ENCODE results near the gene MBLAC2. TPM values are rescaled to one million over a fixed set of nuclear protein-coding genes. Genes with fewer than 3 reads are reported as not detected.

The MBLAC2 gene
- total and polyA plus RNA-seq, 2 experiments from 2014 or later: 4.3 to 8.1 TPM

GRCh38 chr5:90506221-90506620 is 31.6 kb upstream of the MBLAC2 start (continued):
- no peak for TF ChIP-seq ZNF462 (CRISPR knock-in tag; IDR thresholded peaks at IDR 0.05)

GRCh38 chr5:90504743-90505142 is 30.2 kb upstream of the MBLAC2 start:
- H3K9me2 ChIP-seq (ENCODE audit: insufficient read depth): no peaks in the 10 kb centered on the region
- DNase-seq (ENCODE audit: low spot score) (no peak), ATAC-seq (no peak)
- Mint-ChIP-seq H3K4me1 (no peaks in the 10 kb centered on the region; the same call in 2 of the 3 replicates), H3K27ac (no peak overlapping the region), H3K4me3 (no peak overlapping the region), H3K9me3 (no peaks in the 10 kb centered on the region), H3K36me3 (ENCODE audit: low read depth) (peaks cover 61% of the 10 kb centered on the region), H3K27me3 (ENCODE audit: insufficient read depth, low read depth, poor library complexity) (no peaks in the 10 kb centered on the region)
- H3K79me2 ChIP-seq (replicated peaks; ENCODE audit: insufficient read depth): no peaks in the 10 kb centered on the region
- H3K27me3 ChIP-seq (ENCODE audit: insufficient read depth): no peaks in the 10 kb centered on the region
- peaks cover 58% of the 10 kb centered on the region for H3K36me3 ChIP-seq (ENCODE audit: insufficient read depth)
- H2AFZ ChIP-seq: no peak overlapping the region
- H3K27ac ChIP-seq (ENCODE audit: low read depth): no peak overlapping the region
- H3F3A ChIP-seq (replicated peaks; ENCODE audit: low read depth): no peaks in the 10 kb centered on the region
- H3K4me3 ChIP-seq: no peak overlapping the region
- no peak overlapping the region for H3K4me2 ChIP-seq
- no peaks in the 10 kb centered on the region for H3K4me1 ChIP-seq (ENCODE audit: insufficient read depth)
- no peaks in the 10 kb centered on the region for H4K20me1 ChIP-seq (replicated peaks; ENCODE audit: insufficient read depth)
- TF ChIP-seq CREB1 (CRISPR knock-in tag; IDR thresholded peaks at IDR 0.05; ENCODE audit: low read depth) (no peak), ZNF462 (CRISPR knock-in tag; IDR thresholded peaks at IDR 0.05) (no peak), JUNB (IDR thresholded peaks at IDR 0.05; ENCODE audit: unreplicated experiment) (no peak), CTCF (conservative IDR thresholded peaks at IDR 0.05; ENCODE audit: low read depth in 2 of 2) (no peak), EZH2 (IDR thresholded peaks at IDR 0.05; ENCODE audit: low read depth, unreplicated experiment) (no peak)

Data from GM23338 (cell line).